Measurements from ENCODE around the gene ETFRF1.

DNA sequence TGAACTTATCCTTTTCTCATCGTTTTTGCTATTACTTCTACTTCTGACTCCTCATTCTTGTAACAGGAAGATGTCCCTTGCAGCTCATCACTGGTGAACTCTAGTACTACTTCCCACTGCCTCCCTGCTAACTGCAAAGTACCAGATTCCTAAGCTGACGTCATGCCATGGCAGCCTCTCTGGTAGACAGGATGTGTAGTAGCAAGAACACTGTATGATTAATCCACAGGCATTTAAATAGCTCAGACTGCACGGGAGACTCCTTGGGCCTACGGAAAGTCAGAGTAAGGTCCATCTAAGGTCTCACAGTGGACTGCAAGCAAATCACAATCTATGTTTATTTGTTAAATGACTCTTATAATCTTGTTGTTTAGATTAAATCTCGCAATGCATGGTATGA lies 43.6 kb upstream of the ETFRF1 start:
- TF ChIP-seq EZH2 (IDR thresholded peaks at IDR 0.05; ENCODE audit: insufficient read depth, poor library complexity, severe bottlenecking) (no peak), EZH2phosphoT487 (IDR thresholded peaks at IDR 0.05; ENCODE audit: insufficient read depth, low read depth) (no peak)

All from GM23248 (cell line).